Measurements from ENCODE around the gene PTPN18. TPM values are rescaled to one million over a fixed set of nuclear protein-coding genes. Genes with fewer than 3 reads are reported as not detected.
"Not testable (repeated sequence)": the region's sequence is repeated elsewhere in the genome, so short reads cannot be mapped to it uniquely, and the experiment has no call there.

Gene PTPN18
- total RNA-seq, 1 experiment from 2014 or later: 46.5 TPM

- Mint-ChIP-seq H3K9me3 (ENCODE audit: unreplicated experiment) (no peaks in the 10 kb centered on the region), H3K36me3 (ENCODE audit: insufficient read depth, unreplicated experiment) (no peaks in the 10 kb centered on the region), H3K4me1 (ENCODE audit: low read depth, unreplicated experiment) (peaks cover 6% of the 10 kb centered on the region), H3K4me3 (ENCODE audit: unreplicated experiment) (no peak overlapping the region), H3K27ac (ENCODE audit: unreplicated experiment) (peak overlapping the region; percentile 62), H3K27me3 (ENCODE audit: insufficient read depth, unreplicated experiment) (peaks cover 3% of the 10 kb centered on the region)
- Histone ChIP-seq H3K4me3 (ENCODE audit: low read depth, low read length) (no peak overlapping the region), H3K27me3 (replicated peaks; ENCODE audit: control insufficient read depth, insufficient read depth, low read length) (no peaks in the 10 kb centered on the region), H3K36me3 (ENCODE audit: control insufficient read depth, insufficient read depth, low read length) (no peaks in the 10 kb centered on the region), H3K4me1 (peaks cover 12% of the 10 kb centered on the region), H3K9me3 (no peaks in the 10 kb centered on the region)
- BruUV-seq (replicated peaks): no TSS peak
- peak; percentile 41 to 76 for DNase-seq
- TF ChIP-seq, protein P1, sequence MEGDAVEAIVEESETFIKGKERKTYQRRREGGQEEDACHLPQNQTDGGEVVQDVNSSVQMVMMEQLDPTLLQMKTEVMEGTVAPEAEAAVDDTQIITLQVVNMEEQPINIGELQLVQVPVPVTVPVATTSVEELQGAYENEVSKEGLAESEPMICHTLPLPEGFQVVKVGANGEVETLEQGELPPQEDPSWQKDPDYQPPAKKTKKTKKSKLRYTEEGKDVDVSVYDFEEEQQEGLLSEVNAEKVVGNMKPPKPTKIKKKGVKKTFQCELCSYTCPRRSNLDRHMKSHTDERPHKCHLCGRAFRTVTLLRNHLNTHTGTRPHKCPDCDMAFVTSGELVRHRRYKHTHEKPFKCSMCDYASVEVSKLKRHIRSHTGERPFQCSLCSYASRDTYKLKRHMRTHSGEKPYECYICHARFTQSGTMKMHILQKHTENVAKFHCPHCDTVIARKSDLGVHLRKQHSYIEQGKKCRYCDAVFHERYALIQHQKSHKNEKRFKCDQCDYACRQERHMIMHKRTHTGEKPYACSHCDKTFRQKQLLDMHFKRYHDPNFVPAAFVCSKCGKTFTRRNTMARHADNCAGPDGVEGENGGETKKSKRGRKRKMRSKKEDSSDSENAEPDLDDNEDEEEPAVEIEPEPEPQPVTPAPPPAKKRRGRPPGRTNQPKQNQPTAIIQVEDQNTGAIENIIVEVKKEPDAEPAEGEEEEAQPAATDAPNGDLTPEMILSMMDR (IDR thresholded peaks at IDR 0.05; ENCODE audit: insufficient read depth in 1 of 2, low read depth in 1 of 2, low read length in 1 of 2, severe bottlenecking in 1 of 2, unreplicated experiment in 1 of 2): no peak
- ChIA-PET POLR2A (interaction anchor here (1.1 kb wide), 1 partner anchor 15 kb away, joined by 6 read pairs; the partner anchor contains the start of gene IMP4), CTCF (interaction anchor here (0.7 to 1.0 kb wide), 2 partner anchors 14 to 75 kb away, joined by 4 to 5 read pairs; a partner anchor contains a TSS)
- intact Hi-C loops (cut with micrococcal nuclease; ENCODE audit: unreplicated experiment): no loop called here
Observed at GRCh38 chr2:130327703-130328527, 27.9 kb upstream of the PTPN18 start.

DNA sequence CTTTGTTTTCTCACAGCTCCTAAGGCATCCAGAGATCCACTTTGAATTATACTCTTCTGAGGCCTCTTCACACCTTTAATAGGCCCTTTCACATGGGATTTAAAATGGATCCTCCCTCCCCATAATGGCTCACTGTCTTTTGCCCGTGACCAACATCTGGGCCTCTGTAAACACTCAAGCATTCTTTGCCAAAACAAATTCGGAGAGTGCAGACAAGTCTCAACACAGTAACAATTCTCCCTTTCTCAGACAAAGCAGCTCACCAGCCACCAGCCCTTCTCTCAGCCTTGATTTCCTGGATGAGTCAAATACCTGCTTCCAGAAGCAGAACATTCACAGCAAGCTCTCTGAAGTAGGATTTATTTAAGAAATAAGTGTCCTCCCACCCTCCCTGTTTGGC is 27.1 kb upstream of the PTPN18 start:
- H3K36me3 Mint-ChIP-seq (ENCODE audit: insufficient read depth, unreplicated experiment): no peaks in the 10 kb centered on the region
- DNase-seq: no peak
- Histone ChIP-seq H3K9me3 (no peaks in the 10 kb centered on the region), H3K27me3 (replicated peaks; ENCODE audit: control insufficient read depth, insufficient read depth, low read length) (no peaks in the 10 kb centered on the region), H3K36me3 (ENCODE audit: control insufficient read depth, insufficient read depth, low read length) (no peaks in the 10 kb centered on the region), H3K4me3 (ENCODE audit: low read depth, low read length) (no peak overlapping the region), H3K4me1 (peaks cover 12% of the 10 kb centered on the region)
- no TSS peak for BruUV-seq (replicated peaks)
- ChIA-PET CTCF (interaction anchor here (0.7 to 1.0 kb wide), 2 partner anchors 13 to 76 kb away, joined by 4 to 5 read pairs; a partner anchor contains a TSS), POLR2A (interaction anchor here (1.1 kb wide), 1 partner anchor 14 kb away, joined by 6 read pairs; the partner anchor contains the start of gene IMP4)
- TF ChIP-seq, protein P1 (IDR thresholded peaks at IDR 0.05; ENCODE audit: insufficient read depth in 1 of 2, low read depth in 1 of 2, low read length in 1 of 2, severe bottlenecking in 1 of 2, unreplicated experiment in 1 of 2): no peak
- H3K27me3 Mint-ChIP-seq (ENCODE audit: insufficient read depth, unreplicated experiment): peaks cover 3% of the 10 kb centered on the region
- H3K27ac Mint-ChIP-seq (ENCODE audit: unreplicated experiment): peak overlapping the region; percentile 62
- intact Hi-C loops (cut with micrococcal nuclease; ENCODE audit: unreplicated experiment): no loop called here
- no peaks in the 10 kb centered on the region for H3K9me3 Mint-ChIP-seq (ENCODE audit: unreplicated experiment)
- peaks cover 6% of the 10 kb centered on the region for H3K4me1 Mint-ChIP-seq (ENCODE audit: low read depth, unreplicated experiment)
- H3K4me3 Mint-ChIP-seq (ENCODE audit: unreplicated experiment): no peak overlapping the region

- ChIA-PET POLR2A (no interaction called here), CTCF (interaction anchor here (0.6 to 2.5 kb wide), 7 partner anchors 10 to 423 kb away, joined by 3 to 18 read pairs (median 7); partner anchors contain the start of genes IMP4, MZT2B and SMPD4)
- Histone ChIP-seq H3K4me3 (ENCODE audit: low read depth, low read length) (no peak overlapping the region), H3K9me3 (no peaks in the 10 kb centered on the region), H3K36me3 (ENCODE audit: control insufficient read depth, insufficient read depth, low read length) (no peaks in the 10 kb centered on the region), H3K27me3 (replicated peaks; ENCODE audit: control insufficient read depth, insufficient read depth, low read length) (no peaks in the 10 kb centered on the region), H3K4me1 (peaks cover 12% of the 10 kb centered on the region)
- DNase-seq: peak; percentile 73 to 89
- intact Hi-C loops (cut with micrococcal nuclease; ENCODE audit: unreplicated experiment): loop anchor here (1.0 kb wide), 3 partner anchors 79 to 176 kb away; partner anchors contain the start of gene MZT2B
- no TSS peak for BruUV-seq (replicated peaks)
- Mint-ChIP-seq H3K36me3 (ENCODE audit: insufficient read depth, unreplicated experiment) (peaks cover 10% of the 10 kb centered on the region), H3K27me3 (ENCODE audit: insufficient read depth, unreplicated experiment) (peaks cover 6% of the 10 kb centered on the region), H3K27ac (ENCODE audit: unreplicated experiment) (no peak overlapping the region), H3K9me3 (ENCODE audit: unreplicated experiment) (no peaks in the 10 kb centered on the region), H3K4me3 (ENCODE audit: unreplicated experiment) (peak overlapping the region; percentile 39), H3K4me1 (ENCODE audit: low read depth, unreplicated experiment) (no peaks in the 10 kb centered on the region)
- TF ChIP-seq, protein P1 (IDR thresholded peaks at IDR 0.05; ENCODE audit: insufficient read depth in 1 of 2, low read depth in 1 of 2, low read length in 1 of 2, severe bottlenecking in 1 of 2, unreplicated experiment in 1 of 2): peak; percentile 94 to 97
Observed at GRCh38 chr2:130332271-130333073, 23.4 kb upstream of the PTPN18 start.

DNA sequence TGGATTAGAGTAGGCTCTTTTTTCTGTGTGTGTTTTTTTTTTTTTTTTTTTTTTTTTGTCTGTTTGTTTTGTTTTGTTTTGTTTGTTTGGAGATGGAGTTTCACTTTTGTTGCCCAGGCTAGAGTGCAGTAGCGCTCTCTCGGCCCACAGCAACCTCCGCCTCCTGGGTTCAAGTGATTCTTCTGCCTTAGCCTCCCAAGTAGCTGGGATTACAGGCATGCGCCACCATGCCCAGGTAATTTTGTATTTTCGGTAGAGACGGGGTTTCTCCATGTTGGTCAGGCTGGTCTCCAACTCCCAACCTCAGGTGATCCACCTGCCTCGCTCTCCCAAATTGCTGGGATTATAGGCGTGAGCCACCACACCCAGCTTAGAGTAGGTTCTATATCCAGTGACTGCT is 22.6 kb upstream of the PTPN18 start:
- H3K36me3 Mint-ChIP-seq (ENCODE audit: insufficient read depth, unreplicated experiment): peaks cover 16% of the 10 kb centered on the region
- H3K27me3 Mint-ChIP-seq (ENCODE audit: insufficient read depth, unreplicated experiment); H3K36me3 ChIP-seq (ENCODE audit: control insufficient read depth, insufficient read depth, low read length); DNase-seq; H3K9me3 Mint-ChIP-seq (ENCODE audit: unreplicated experiment); H3K9me3 ChIP-seq; BruUV-seq (replicated peaks); POLR2A ChIA-PET; H3K27me3 ChIP-seq (replicated peaks; ENCODE audit: control insufficient read depth, insufficient read depth, low read length); H3K4me3 ChIP-seq (ENCODE audit: low read depth, low read length); H3K27ac Mint-ChIP-seq (ENCODE audit: unreplicated experiment); H3K4me1 Mint-ChIP-seq (ENCODE audit: low read depth, unreplicated experiment); intact Hi-C loops (cut with micrococcal nuclease; ENCODE audit: unreplicated experiment); H3K4me1 ChIP-seq; H3K4me3 Mint-ChIP-seq (ENCODE audit: unreplicated experiment): not testable (repeated sequence)
- CTCF ChIA-PET: interaction anchor here (0.6 to 2.5 kb wide), 5 partner anchors 9 to 424 kb away, joined by 4 to 18 read pairs (median 10); partner anchors contain the start of genes IMP4, MZT2B and SMPD4

Measured in Caco-2 (cell line).